HepG2 (cell line): ENCODE data around the gene SPAG6. TPM values are rescaled to one million over a fixed set of nuclear protein-coding genes. Genes with fewer than 3 reads are reported as not detected.

Source experiments
- AKAP8 ChIP-seq: sonication (generic); formaldehyde crosslinking; IDR thresholded peaks from 2 replicates; pipeline ENCODE4 v1.5.1; 2020; ENCODE audit warnings: mild to moderate bottlenecking, missing genetic modification reagents
- BRD4 ChIP-seq: sonication (generic); formaldehyde crosslinking; IDR thresholded peaks from 2 replicates; pipeline ENCODE4 v1.4.0; 2020; ENCODE audit warnings: missing genetic modification reagents
- CHD2 ChIP-seq: IDR thresholded peaks from 2 replicates; pipeline ENCODE4 v1.6.1; 2011; ENCODE audit warnings: low read depth, low read length, improper control_type of control experiment
- MTF1 ChIP-seq: sonication (generic); formaldehyde crosslinking; IDR thresholded peaks from 2 replicates; pipeline ENCODE4 v1.5.0; 2020; ENCODE audit warnings: missing genetic modification reagents
- RAD51 ChIP-seq: fragments of 450-650 bp; IDR thresholded peaks from 2 replicates; pipeline ENCODE4 v1.6.1; 2016; ENCODE audit warnings: borderline replicate concordance
- SYNCRIP ChIP-seq: fragments of 200-400 bp; formaldehyde crosslinking; IDR thresholded peaks from 2 replicates; pipeline ENCODE4 v1.6.1; 2018; ENCODE audit warnings: mild to moderate bottlenecking, low read depth, low read length; ENCODE audit not compliant: insufficient read depth
- TCF12 ChIP-seq, 2 experiments: fragments of 450-650 bp in 1 of 2; sonication (generic) in 1 of 2; formaldehyde crosslinking in 1 of 2; IDR thresholded peaks; 2 replicates each; pipeline versions ENCODE4 v1.6.1 to v1.8.0; 2017 to 2022; ENCODE audit warnings: antibody characterized with exemption in 1 of 2, mild to moderate bottlenecking in 1 of 2, missing genetic modification reagents in 1 of 2, moderate library complexity in 1 of 2
- ZBTB14 ChIP-seq: sonication (generic); formaldehyde crosslinking; IDR thresholded peaks from 2 replicates; pipeline ENCODE4 v1.4.0; 2020; ENCODE audit warnings: missing genetic modification reagents
- ZBTB26 ChIP-seq: IDR thresholded peaks from 2 replicates; pipeline ENCODE4 v1.6.1; 2016; ENCODE audit warnings: missing compliant biosample characterization, missing genetic modification reagents, borderline replicate concordance
- ZBTB39 ChIP-seq: sonication (generic); formaldehyde crosslinking; IDR thresholded peaks from 2 replicates; pipeline ENCODE4 v1.5.0; 2020; ENCODE audit warnings: missing genetic modification reagents
- ZNF180 ChIP-seq: sonication (generic); formaldehyde crosslinking; IDR thresholded peaks from 2 replicates; pipeline ENCODE4 v1.4.0; 2020; ENCODE audit warnings: low read depth, missing genetic modification reagents, borderline replicate concordance
- ZNF260 ChIP-seq: sonication (generic); formaldehyde crosslinking; IDR thresholded peaks from 2 replicates; pipeline ENCODE4 v1.4.0; 2020; ENCODE audit warnings: missing genetic modification reagents, low read depth, mild to moderate bottlenecking, borderline replicate concordance
- ZNF678 ChIP-seq: sonication (generic); formaldehyde crosslinking; IDR thresholded peaks from 2 replicates; pipeline ENCODE4 v1.4.0; 2020; ENCODE audit warnings: mild to moderate bottlenecking, missing genetic modification reagents
- polyA plus RNA-seq, 8 experiments: library from polyadenylated mRNA; depleted of rRNA in 3 of 8; stranded (reverse) in 7 of 8; unstranded in 1 of 8; fragments of >200 nt; fragmentation: Illumina TruSeq in 4 of 8; extraction: Trizol in 4 of 8; gene quantifications; 2 replicates each; pipeline versions ENCODE4 v1.2.1 to v1.2.3, GENCODE V29; 2011 to 2016; ENCODE audit warnings: low read depth in 4 of 8, missing spikeins in 1 of 8, mixed read lengths in 1 of 8; ENCODE audit not compliant: insufficient read depth in 1 of 8
- total RNA-seq, 5 experiments: library from RNA; depleted of rRNA; stranded (reverse); fragments of >200 nt; fragmentation: Illumina TruSeq; extraction: Trizol; gene quantifications; 2 replicates each; pipeline ENCODE4 v1.2.3, GENCODE V29; 2016; ENCODE audit warnings: low read depth in 1 of 5
- TF ChIP-seq, protein P1 (sequence below): sonication (generic); formaldehyde crosslinking; IDR thresholded peaks from 2 replicates; pipeline ENCODE4 v1.4.0; 2020; ENCODE audit warnings: mild to moderate bottlenecking, low read depth, missing genetic modification reagents
- TF ChIP-seq, protein P2 (sequence below): sonication (generic); formaldehyde crosslinking; IDR thresholded peaks from 2 replicates; pipeline ENCODE4 v1.5.0; 2020; ENCODE audit warnings: missing genetic modification reagents
- TF ChIP-seq, protein P3 (sequence below): sonication (generic); formaldehyde crosslinking; conservative IDR thresholded peaks from 2 replicates; pipeline ENCODE4 v1.8.0; 2022; ENCODE audit warnings: mild to moderate bottlenecking, moderate library complexity, missing genetic modification reagents
- TF ChIP-seq, protein P4 (sequence below): sonication (generic); formaldehyde crosslinking; IDR thresholded peaks from 2 replicates; pipeline ENCODE4 v1.8.1; 2023; ENCODE audit warnings: mild to moderate bottlenecking, missing genetic modification reagents

The SPAG6 gene
- total and polyA plus RNA-seq, 2 of the 13 experiments (the other 11 are each of a cell fraction or from before 2014, with no cell fraction given), result not detected

DNA sequence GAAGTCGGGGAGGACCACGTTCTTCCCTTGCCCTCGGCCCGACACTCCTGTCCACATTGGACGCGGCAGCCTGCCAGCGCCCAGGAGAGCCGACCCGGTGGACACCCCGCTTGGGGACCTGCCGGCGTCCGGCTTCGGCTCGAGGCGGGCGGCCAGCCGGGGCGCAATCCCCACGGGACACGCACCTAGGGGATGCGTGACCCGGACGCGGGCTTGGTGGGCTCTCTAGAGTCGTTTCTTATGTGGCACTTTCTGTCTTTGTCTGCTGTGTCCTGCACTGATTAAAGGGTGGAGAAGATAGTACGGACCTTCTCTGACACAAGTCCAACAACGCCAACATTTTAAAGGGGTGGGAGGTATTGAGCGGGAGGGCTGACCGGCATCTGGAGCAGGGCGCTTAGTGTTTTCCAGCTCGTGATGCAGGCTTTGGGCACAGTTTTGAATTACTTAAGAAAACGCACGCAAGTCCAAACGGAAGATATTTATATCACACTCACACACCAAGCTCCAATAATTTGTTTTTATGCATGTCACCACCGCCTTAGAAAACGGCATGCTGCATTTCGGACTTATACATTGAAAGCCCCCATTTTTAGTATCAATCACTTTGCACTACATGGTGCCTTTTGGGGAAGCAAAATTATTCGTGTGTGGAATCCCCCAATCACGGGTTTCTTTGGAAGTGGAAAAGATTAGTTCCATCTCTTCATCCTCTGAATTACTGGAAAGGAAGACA is 3.9 kb upstream of the SPAG6 start (continued):
- TF ChIP-seq, protein P1, sequence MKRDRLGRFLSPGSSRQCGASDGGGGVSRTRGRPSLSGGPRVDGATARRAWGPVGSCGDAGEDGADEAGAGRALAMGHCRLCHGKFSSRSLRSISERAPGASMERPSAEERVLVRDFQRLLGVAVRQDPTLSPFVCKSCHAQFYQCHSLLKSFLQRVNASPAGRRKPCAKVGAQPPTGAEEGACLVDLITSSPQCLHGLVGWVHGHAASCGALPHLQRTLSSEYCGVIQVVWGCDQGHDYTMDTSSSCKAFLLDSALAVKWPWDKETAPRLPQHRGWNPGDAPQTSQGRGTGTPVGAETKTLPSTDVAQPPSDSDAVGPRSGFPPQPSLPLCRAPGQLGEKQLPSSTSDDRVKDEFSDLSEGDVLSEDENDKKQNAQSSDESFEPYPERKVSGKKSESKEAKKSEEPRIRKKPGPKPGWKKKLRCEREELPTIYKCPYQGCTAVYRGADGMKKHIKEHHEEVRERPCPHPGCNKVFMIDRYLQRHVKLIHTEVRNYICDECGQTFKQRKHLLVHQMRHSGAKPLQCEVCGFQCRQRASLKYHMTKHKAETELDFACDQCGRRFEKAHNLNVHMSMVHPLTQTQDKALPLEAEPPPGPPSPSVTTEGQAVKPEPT, result no peak
- TF ChIP-seq, protein P2, sequence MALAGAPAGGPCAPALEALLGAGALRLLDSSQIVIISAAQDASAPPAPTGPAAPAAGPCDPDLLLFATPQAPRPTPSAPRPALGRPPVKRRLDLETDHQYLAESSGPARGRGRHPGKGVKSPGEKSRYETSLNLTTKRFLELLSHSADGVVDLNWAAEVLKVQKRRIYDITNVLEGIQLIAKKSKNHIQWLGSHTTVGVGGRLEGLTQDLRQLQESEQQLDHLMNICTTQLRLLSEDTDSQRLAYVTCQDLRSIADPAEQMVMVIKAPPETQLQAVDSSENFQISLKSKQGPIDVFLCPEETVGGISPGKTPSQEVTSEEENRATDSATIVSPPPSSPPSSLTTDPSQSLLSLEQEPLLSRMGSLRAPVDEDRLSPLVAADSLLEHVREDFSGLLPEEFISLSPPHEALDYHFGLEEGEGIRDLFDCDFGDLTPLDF (CRISPR knock-in tag), result no peak
- TF ChIP-seq ZBTB39 (no peak), TCF12 (IDR thresholded peaks at IDR 0.05) (no peak), TCF12 (CRISPR knock-in tag; IDR thresholded peaks at IDR 0.05) (no peak), ZBTB26 (CRISPR knock-in tag) (no peak), MTF1 (CRISPR knock-in tag) (no peak), ZNF180 (CRISPR knock-in tag) (no peak), CHD2 (no peak), ZNF678 (CRISPR knock-in tag) (no peak), ZNF260 (CRISPR knock-in tag) (no peak), BRD4 (CRISPR knock-in tag) (no peak), SYNCRIP (no peak), AKAP8 (no peak), RAD51 (no peak), ZBTB14 (CRISPR knock-in tag) (no peak)
- TF ChIP-seq, protein P3, sequence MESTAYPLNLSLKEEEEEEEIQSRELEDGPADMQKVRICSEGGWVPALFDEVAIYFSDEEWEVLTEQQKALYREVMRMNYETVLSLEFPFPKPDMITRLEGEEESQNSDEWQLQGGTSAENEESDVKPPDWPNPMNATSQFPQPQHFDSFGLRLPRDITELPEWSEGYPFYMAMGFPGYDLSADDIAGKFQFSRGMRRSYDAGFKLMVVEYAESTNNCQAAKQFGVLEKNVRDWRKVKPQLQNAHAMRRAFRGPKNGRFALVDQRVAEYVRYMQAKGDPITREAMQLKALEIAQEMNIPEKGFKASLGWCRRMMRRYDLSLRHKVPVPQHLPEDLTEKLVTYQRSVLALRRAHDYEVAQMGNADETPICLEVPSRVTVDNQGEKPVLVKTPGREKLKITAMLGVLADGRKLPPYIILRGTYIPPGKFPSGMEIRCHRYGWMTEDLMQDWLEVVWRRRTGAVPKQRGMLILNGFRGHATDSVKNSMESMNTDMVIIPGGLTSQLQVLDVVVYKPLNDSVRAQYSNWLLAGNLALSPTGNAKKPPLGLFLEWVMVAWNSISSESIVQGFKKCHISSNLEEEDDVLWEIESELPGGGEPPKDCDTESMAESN, result no peak
- TF ChIP-seq, protein P4, sequence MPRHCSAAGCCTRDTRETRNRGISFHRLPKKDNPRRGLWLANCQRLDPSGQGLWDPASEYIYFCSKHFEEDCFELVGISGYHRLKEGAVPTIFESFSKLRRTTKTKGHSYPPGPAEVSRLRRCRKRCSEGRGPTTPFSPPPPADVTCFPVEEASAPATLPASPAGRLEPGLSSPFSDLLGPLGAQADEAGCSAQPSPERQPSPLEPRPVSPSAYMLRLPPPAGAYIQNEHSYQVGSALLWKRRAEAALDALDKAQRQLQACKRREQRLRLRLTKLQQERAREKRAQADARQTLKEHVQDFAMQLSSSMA (CRISPR knock-in tag), result no peak
